Neural cell (in vitro differentiated cells): Measurements from ENCODE around the gene MS4A13.
"Not testable (repeated sequence)": the region's sequence is repeated elsewhere in the genome, so short reads cannot be mapped to it uniquely, and the experiment has no call there.

ENCODE experiments used
- CTCF ChIP-seq: fragments of 450-650 bp; IDR thresholded peaks from 2 replicates; pipeline ENCODE4 v1.5.1; 2014; ENCODE audit warnings: antibody characterized with exemption, mild to moderate bottlenecking, moderate library complexity; ENCODE audit not compliant: poor library complexity, severe bottlenecking
- EP300 ChIP-seq: fragments of 450-650 bp; conservative IDR thresholded peaks from 2 replicates; pipeline ENCODE4 v1.6.1; 2014; ENCODE audit warnings: antibody characterized with exemption, mild to moderate bottlenecking, moderate library complexity; ENCODE audit not compliant: poor library complexity, severe bottlenecking
- RAD21 ChIP-seq: fragments of 450-650 bp; conservative IDR thresholded peaks from 2 replicates; pipeline ENCODE4 v1.6.1; 2014; ENCODE audit warnings: antibody characterized with exemption, mild to moderate bottlenecking, moderate library complexity
- REST ChIP-seq: IDR thresholded peaks from 2 replicates; pipeline ENCODE4 v1.6.1; 2012; ENCODE audit warnings: borderline replicate concordance
- TAF1 ChIP-seq: IDR thresholded peaks from 2 replicates; pipeline ENCODE4 v1.6.1; 2012; ENCODE audit warnings: low read depth

- TF ChIP-seq CTCF, EP300, TAF1, RAD21, REST: not testable (repeated sequence)
Observed at GRCh38 chr11:60538627-60539026, 23.4 kb downstream of the MS4A13 start.
